HG03135 (cell line): ENCODE measurements around the gene PCP2.

Experiments used
- ATAC-seq: cut with Tn5 transposase; IDR thresholded peaks from one replicate; pipeline ENCODE4 v1.9.1; 2021; ENCODE audit warnings: mild to moderate bottlenecking, moderate library complexity; ENCODE audit not compliant: unreplicated experiment

The PCP2 gene

GRCh38 chr19:7640803-7641202 lies 7.3 kb upstream of the PCP2 start:
- no peak for ATAC-seq

DNA sequence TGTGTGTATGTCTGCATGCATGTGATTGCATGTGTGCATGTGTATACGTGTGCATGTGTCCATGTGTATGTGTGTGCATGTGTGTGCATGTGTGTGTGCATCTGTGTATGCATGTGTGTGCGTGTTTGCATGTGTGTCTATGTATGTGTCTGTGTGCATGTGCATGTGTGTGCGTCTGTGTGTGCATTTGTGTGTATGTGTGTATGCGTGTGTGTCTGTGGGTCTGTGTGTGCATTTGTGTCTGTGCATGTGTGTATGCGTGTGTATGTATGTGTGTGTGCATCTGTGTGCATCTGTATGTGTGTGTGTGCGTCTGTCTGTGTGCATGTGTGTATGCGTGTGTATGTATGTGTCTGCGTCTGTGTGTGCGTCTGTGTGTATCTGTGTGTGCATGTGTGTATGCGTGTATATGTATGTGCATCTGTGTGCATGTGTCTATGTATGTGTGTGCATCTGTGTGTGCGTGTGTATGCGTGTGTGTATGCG lies 6.4 kb upstream of the PCP2 start:
- ATAC-seq, result no peak

GRCh38 chr19:7638802-7639465 lies 5.4 kb upstream of the PCP2 start:
- ATAC-seq, result no peak

- ATAC-seq, result peak; percentile 10
Observed at GRCh38 chr19:7637374-7638256, 4.1 kb upstream of the PCP2 start.

GRCh38 chr19:7636691-7637373 lies 3.3 kb upstream of the PCP2 start, which contains the start of gene STXBP2:
TSS of gene STXBP2 (plus strand) at chr19:7637110. CDS start at chr19:7637150, 40 bp downstream.
- peak; percentile 61 for ATAC-seq

- no peak for ATAC-seq
Observed at GRCh38 chr19:7636317-7636690, 2.8 kb upstream of the PCP2 start.

DNA sequence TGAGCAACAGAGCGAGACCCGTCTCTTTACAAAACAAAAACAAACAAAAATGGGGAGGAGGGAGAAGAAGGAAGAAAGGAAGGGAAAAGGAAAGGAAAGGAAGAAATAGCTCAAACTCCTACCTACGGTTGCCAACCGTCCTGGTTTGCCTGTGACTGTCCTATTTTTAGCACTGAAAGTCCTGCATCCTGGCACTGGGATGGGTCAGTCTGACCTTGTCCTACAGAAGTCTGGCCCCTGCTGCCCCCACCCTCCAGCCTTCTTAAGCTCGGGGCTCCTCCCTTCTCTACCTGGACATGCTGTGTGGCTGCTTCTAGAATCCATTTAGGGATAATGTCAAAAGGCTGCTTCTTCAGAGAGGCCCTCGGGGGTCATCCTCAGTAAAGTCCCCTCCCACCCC lies 2.2 kb upstream of the PCP2 start:
- ATAC-seq, result no peak

GRCh38 chr19:7632340-7633203 lies 947 bp downstream of the PCP2 start:
- ATAC-seq, result no peak

DNA sequence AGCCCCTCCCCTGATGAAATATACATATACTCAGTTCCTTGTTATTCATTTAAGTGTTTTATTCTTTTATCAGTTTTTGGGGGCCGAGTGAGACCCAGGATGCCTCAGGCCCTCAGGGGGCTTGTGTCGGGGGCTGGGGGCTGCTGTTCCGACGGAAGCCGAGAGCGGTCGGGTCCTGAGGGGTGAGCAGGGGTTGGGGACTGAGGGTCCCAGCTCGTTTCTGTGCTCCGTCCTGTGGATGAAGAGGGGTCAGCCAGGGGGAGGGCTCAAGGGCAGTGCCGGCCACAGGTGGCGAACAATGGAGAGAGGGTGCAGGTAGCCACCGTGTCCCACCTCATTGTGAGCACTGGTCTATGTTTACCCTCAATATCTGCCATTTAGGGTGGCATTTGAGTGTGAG lies 1.9 kb downstream of the PCP2 start:
- no peak for ATAC-seq

DNA sequence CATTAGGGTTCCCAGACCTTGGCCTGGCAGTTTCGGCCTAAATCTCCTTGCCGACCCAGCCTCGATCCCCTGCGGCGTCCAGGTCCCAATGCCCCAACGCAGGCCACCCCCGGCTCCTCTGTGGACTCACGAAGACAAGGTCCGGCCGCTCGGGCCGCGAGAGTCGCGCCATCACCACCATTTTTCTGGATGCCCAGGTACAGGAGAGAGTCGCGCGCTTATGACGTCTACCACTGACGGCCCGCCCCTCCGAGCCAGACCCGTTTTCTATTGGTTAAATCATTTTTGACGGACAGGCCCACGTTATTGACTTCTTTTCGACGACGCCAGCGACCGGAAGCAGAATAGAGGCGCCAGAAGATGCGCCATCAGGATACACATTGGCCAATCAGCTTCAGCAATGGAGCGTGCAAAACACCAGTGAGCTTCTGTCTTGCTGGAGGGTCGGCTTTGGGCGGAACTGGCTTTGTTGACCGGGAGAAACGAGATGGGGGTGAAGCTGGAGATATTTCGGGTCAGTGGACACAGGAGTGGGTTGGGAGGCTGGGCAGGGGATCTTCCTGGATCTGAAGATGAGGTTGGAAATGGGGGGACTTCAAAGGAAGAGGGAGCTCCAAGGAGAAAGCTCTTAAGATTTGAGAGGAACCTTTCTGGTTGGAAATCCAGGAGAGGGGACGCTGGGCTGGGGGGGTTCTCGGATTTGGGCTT lies 4.0 kb downstream of the PCP2 start, which contains the start of the genes PET100 and XAB2:
TSS of gene PET100 (plus strand) at position 447 of the 708 bp plus-strand sequence. CDS start at position 488, 41 bp downstream.
TSS of gene XAB2 (minus strand) at position 199 of the 708 bp plus-strand sequence. CDS start at position 181, 18 bp downstream.
- ATAC-seq, result peak; percentile 89

- no peak for ATAC-seq
Observed at GRCh38 chr19:7628589-7629311, 4.8 kb downstream of the PCP2 start.

- no peak for ATAC-seq
Observed at GRCh38 chr19:7627166-7627565, 6.4 kb downstream of the PCP2 start.

- no peak for ATAC-seq
Observed at GRCh38 chr19:7625763-7626372, 7.7 kb downstream of the PCP2 start.

- ATAC-seq, result no peak
Observed at GRCh38 chr19:7624810-7625209, 8.7 kb downstream of the PCP2 start.

- ATAC-seq, result no peak
Observed at GRCh38 chr19:7623725-7624603, 9.6 kb downstream of the PCP2 start.

GRCh38 chr19:7622933-7623685 lies 10.4 kb downstream of the PCP2 start:
- no peak for ATAC-seq
